GM12874 (cell line): ENCODE results near the gene CA11.

Source experiments
- TF ChIP-seq, protein P1 (sequence below): IDR thresholded peaks from 2 replicates; pipeline ENCODE4 v1.5.1; 2011; ENCODE audit warnings: low read depth, mild to moderate bottlenecking, control low read depth, low read length, moderate library complexity; ENCODE audit not compliant: insufficient read depth

The CA11 gene

DNA sequence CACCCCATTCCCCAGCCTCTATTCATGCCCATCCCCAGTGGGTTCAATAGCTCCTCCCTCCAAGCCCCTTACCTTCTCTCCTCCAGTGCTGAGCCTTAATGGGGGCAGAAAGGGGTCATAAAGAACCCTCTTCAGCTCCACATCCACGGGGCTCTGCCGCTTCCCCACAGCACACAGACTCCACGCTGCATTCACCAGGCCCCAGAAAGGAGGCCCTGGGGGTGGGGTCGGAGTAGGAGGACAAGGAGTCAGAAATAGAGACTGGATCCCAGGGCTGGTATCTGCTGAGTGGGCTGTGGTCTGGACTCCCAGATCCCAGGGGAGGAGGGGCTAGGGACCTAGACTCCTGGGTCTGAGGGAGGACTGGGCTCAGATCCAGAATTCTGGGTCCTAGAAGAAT is 1.6 kb downstream of the CA11 start:
- TF ChIP-seq, protein P1, sequence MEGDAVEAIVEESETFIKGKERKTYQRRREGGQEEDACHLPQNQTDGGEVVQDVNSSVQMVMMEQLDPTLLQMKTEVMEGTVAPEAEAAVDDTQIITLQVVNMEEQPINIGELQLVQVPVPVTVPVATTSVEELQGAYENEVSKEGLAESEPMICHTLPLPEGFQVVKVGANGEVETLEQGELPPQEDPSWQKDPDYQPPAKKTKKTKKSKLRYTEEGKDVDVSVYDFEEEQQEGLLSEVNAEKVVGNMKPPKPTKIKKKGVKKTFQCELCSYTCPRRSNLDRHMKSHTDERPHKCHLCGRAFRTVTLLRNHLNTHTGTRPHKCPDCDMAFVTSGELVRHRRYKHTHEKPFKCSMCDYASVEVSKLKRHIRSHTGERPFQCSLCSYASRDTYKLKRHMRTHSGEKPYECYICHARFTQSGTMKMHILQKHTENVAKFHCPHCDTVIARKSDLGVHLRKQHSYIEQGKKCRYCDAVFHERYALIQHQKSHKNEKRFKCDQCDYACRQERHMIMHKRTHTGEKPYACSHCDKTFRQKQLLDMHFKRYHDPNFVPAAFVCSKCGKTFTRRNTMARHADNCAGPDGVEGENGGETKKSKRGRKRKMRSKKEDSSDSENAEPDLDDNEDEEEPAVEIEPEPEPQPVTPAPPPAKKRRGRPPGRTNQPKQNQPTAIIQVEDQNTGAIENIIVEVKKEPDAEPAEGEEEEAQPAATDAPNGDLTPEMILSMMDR, result no peak

DNA sequence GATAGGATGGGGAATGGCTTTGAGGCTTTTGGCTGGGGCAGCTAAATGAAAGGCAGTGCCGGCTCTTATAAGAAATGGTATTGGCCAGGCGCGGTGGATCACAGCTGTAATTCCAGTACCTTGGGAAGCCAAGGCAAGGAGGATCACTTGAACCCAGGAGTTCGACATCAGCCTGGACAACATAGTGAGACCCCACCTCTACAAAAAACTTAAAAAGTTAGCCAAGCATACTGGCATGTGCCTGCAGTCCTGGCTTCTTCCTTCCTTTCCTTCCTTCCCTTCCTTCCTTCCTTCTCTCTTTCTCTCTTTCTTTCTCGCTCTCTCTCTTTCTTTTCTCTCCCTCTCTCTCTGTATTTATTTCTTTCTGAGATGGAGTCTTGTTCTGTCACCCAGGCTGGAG is 3.1 kb downstream of the CA11 start:
- TF ChIP-seq, protein P1, result no peak

DNA sequence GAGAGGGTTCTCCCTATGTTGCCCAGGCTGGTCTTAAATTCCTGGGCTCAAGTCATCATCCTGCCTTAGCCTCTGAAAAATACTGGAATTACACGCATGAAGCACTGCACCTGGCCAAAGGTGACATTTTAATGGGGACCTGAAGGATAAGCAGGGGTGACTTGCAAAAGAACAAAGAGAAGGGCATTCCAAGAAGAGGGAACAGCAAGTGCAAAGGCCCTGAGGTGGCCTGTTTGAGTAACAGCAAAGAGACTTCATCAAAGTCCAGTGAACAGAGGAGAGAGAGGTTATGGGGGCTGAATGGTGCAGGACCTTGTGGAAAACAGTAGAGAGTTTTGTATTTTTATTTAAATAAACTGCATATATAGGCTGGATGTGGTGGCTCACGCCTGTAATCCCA is 4.1 kb downstream of the CA11 start:
- TF ChIP-seq, protein P1, result no peak

DNA sequence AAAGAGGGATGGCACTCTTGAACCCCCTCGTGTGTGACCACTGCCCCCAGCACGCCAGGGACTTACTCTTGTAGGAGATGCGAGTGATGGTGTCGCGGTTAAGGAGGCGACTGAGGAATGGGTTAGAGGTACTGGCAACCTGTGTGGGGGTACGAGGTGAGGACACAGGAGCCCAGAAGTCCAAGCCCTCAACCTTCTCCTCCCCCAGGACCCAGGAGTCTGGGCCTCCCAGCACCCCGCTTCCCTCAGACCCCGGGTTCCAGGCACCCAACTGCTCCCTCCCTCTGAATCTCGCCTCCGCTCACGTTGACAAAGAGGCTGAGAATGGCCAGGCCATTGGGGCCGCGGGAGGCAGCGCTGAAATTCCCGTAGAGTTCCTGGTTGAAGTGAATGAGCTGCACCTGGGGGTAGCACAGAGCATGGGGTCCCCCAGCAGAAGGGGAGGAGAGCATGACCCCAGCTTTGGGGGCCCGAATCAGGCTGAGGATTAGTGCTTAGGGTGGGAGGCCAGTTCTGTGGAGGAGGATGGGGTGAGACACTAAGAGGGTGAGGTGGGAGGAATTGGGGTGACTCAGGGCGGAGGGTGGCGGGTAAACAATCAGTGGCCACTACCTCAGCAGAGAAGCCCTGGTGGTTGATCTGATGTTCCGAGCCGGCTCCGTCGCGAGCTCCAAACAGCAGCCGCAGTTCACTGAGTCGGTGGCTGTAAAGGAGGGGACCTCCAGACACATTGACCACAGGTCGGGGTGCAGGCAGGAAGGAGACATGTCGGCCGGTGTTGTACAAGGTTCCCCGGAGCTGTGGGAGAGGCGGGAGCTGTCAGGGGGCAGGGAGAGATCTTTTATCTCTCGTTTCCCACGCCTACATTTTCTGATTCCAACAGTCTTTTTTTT is 6.3 kb downstream of the CA11 start:
- TF ChIP-seq, protein P1, result no peak

DNA sequence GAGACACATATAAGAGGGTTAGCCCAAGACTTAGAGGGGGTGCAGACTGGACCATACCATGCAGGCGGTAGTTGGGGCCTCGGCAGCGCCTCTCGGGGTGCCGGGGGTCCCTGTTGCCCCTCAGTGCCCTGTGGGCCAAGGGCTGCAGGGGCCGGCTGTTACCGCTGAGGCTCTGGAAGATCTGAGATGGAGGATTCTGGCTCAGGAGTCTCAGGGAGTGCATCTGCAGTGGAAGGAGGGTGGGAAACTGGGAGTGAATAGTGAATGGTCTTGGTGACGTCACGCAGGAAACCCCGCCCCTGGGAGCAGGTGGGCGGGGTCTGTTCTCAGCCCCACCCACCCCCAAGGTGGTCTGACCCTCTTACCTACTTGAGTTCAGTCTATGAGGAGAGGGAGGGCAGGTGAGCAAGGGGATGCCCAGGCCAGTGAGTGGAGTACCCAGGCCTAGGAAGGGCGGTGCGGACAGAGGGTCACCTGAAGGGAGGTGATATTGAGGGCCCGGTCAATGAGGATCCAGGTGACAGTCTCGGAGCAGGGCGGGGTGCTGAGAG is 7.1 kb downstream of the CA11 start:
- TF ChIP-seq, protein P1, result no peak

DNA sequence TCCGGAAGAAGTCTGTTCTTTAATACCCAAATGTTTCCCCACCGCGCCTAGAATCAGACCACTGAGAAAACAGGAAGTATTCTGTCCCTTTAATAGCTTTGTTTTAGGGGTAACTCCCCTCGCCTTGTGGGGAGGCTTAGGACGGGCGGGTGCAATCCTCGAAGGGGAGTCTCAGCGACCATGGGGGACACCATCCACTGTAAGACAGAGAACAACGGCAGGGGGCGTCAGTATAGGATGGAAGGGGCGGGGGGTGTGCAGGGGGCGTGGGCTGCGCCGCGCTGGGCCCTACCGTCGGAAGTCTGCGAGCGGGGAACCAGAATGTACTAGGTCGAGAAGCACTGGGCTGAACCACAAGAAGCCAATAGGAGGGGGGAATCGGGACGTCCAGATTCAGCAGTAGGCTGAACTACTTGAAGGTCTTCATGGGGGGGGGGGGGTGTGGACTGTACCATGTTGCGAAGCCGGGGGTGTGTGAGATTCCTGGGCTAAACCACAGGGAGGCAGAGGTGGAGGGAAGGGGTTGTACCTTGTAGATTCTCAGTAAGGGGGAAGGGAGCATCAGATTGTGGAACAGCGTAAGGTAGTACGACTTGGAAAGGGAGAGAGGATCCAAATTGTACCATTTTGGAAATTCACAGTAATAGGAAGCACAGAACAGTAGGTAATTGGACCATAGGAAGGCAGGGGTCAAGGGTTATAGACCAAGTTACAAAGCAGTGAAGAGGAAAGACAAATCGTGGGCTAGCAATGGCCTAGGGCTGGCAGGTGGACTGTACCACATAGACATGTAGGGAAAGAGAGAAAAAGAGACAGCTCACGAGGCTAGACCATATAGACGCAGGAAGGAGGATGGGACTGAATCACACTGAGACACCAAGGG is 7.8 kb downstream of the CA11 start:
- TF ChIP-seq, protein P1, result 0 out of 2 replicates have a peak, but pooled peaks have one; percentile 11

DNA sequence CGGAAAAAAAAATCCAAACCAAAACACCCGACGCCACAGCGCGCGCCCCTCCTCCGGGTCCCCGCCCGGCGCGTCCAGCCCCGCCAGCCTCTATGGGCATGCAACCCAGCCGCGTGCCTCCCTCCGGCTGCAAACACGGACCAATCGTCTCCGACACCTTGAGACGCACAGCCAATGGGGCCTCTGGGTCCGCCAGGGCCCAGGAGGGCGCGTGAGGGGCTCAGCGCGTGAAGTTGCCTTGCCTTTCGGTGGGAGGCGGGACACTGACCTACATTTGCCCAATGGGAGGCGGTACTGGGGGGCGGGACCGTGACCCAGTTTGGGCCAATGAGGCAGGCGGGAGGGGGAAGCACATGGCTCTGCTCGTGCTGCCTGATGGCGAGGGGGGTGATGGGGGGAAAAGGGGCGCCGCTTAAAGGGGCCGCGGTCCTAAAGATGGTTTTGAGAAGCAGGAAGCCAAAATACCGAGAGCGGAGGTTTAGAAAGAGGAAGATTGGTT is 8.5 kb downstream of the CA11 start:
- TF ChIP-seq, protein P1, result no peak
